ENCODE results near the gene RFT1.

DNA sequence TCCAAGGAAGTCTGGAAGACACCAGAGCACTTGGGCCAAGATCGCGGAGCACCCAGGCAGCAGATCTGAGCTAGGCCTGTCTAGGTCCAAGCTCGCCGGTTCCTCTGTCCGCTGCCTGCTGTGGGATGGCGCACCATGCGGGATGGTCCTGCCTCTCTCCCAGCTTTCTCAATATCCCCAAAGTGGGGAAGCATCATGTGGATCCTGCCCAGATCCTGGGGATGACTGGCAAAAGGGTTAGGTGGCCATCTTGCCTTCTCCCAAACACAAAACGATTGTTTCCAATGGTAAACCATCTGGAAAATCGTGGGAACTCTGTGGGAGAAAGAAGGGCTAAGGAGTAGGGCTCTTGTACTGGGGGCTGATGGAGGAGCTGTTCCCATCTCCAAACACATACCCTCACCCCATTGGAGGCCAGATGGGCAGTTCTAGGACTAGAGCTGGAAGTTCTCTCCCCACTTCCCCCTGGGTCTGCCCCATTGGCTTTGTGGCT, 39.6 kb upstream of the RFT1 start:
- TF ChIP-seq EZH2 (IDR thresholded peaks at IDR 0.05; ENCODE audit: borderline replicate concordance, low read depth, low read length, severe bottlenecking) = no peak
- no peak for TF ChIP-seq CTCF (IDR thresholded peaks at IDR 0.05; ENCODE audit: extremely low read depth in 1 of 2, insufficient read depth in 1 of 2, low read depth in 1 of 2, low read length in 2 of 2)
- TF ChIP-seq JUN (IDR thresholded peaks at IDR 0.05; ENCODE audit: borderline replicate concordance, insufficient read depth, insufficient read length, low read depth) = no peak
- no peak for TF ChIP-seq POLR2A (IDR thresholded peaks at IDR 0.05; ENCODE audit: low read depth, low read length)
- no peak for TF ChIP-seq POLR2AphosphoS5 (IDR thresholded peaks at IDR 0.05; ENCODE audit: insufficient read depth, low read depth, low read length)
- TF ChIP-seq MAX (IDR thresholded peaks at IDR 0.05; ENCODE audit: insufficient read depth, insufficient read length) = no peak
- TF ChIP-seq FOS (IDR thresholded peaks at IDR 0.05; ENCODE audit: borderline replicate concordance, insufficient read depth, low read length) = no peak
